VCaP (cell line): Measurements from ENCODE around the gene NR1I2.

Experiments
- H3K27ac ChIP-seq: fragments of 450-650 bp; 2 replicates; pipeline ENCODE4 v1.5.1; 2017
- TF ChIP-seq, protein P1 (sequence below): fragments of 450-650 bp; conservative IDR thresholded peaks from 2 replicates; pipeline ENCODE4 v1.5.1; 2017; ENCODE audit warnings: mild to moderate bottlenecking, moderate library complexity

NR1I2 gene

DNA sequence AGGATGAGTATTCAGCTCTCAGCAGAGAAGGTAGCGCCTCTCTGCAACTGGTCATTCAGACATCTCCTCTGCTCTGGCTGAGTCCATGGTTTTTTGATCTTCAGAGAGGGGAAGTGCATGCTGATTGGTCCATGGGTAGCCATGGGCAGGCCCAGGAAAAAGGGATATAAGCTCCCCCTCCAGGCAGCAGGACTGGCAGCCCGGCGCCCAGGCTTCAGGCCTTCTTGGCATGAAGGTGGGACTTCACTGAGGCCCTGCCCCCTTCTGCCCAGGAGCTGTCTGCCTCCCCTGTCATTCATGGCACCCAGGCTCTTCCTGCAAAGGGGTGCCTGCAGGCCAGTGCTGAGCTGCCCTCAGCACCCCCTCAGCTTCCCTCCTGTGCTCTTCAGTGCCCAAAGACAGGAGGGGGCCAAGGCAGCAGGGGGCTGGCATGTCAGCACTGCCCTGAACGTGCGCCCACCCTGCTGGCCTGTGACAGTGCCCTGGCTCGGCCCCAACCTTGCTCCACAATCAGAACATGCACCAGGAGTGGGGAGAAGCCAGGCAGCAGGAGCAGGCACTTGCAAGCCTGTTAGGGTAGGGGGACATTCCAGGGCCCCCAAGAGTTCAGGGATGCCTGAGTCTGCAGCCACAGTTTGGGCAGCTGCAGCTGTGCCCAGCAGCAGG, 13.8 kb upstream of the NR1I2 start:
- TF ChIP-seq, protein P1, sequence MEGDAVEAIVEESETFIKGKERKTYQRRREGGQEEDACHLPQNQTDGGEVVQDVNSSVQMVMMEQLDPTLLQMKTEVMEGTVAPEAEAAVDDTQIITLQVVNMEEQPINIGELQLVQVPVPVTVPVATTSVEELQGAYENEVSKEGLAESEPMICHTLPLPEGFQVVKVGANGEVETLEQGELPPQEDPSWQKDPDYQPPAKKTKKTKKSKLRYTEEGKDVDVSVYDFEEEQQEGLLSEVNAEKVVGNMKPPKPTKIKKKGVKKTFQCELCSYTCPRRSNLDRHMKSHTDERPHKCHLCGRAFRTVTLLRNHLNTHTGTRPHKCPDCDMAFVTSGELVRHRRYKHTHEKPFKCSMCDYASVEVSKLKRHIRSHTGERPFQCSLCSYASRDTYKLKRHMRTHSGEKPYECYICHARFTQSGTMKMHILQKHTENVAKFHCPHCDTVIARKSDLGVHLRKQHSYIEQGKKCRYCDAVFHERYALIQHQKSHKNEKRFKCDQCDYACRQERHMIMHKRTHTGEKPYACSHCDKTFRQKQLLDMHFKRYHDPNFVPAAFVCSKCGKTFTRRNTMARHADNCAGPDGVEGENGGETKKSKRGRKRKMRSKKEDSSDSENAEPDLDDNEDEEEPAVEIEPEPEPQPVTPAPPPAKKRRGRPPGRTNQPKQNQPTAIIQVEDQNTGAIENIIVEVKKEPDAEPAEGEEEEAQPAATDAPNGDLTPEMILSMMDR = no peak
- no peak overlapping the region for H3K27ac ChIP-seq

DNA sequence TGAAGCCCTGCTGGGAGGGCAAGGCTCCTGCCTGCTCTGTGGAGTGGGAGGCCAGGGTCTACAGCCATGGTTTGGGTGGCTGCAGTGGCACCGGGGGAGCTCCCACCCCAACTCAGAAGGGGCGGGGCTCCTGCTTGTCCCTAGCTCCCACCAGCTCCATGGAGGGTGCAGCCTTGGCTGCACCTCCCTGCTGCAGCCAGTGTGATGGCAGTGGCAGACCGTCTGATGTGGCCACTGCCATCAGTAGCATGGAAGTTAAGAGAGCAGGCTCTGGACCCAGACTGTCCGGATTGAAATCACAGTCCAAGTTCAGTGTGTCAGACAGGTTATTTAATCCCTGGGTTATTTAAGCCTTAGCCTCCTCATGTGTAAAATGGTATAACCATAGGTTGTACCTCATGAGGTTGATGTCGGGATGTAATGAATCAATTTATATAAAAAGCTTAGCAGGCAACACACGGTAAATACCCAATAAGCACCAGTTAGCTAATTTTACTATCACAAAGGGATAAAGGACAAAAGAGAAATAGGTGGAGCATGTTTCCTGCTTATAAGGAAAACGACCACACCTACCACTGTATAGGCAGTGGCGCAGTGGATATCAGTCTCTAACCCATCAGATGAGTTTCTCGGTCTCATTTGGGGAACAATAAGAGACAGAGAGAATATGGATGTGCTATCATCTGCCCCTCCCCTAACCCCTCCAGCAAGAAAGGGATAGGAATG, 13.1 kb upstream of the NR1I2 start:
- no peak overlapping the region for H3K27ac ChIP-seq
- TF ChIP-seq, protein P1 = no peak

DNA sequence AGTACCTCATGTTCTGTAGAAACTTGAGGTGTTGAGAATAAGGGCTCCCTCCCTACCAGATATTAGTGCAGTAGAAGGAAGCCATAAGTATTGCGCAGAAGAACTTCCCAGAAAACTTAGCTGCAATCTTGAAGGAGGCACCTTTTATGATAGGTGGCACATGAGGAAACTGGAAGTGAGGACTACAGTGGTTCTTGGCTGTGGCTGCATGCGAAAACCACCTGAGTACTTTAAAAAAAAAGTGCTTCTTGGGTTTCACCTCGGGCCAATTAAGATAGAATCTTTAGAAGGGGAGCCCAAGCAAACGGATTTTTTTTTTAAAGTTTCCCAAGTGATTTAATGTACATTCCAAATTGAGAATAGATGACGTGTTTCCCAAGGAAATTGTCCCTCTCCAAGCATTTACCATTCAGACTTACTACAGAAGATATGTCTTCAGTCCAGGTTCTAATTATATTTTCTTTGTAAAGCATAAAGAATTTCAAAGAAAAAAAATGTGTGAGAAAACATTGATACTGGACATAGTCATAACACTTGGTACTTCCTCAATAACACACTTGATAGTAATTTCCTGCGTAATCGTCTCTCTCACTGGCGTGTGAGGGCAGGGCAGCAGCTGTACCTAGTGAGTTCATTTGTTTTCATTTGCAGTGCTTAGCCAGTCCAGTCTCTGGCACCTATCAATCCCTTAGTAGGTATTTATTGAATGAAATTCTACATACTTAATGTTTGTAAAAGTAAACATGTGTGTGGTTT, 12.3 kb upstream of the NR1I2 start:
- TF ChIP-seq, protein P1 = no peak
- H3K27ac ChIP-seq = no peak overlapping the region

DNA sequence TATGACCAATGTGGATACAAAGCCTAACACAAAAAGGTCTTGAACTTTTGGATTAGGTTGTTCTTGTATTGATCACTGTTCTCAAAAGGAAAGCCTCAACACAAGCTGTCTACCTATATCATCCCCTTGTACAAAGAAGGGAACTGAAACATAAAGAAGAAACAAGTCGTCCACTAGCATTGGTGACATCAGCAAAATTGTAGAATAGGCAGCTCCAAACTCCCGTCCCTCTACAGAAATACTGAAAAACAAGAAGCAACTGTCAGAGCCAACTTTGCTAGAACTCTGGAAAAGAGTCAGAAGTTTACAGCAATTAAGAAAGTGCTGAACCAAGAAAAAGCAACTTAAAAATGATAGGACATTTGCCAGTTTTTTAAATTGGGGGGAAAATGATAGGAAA, 7.5 kb upstream of the NR1I2 start:
- TF ChIP-seq, protein P1 = no peak
- H3K27ac ChIP-seq = no peak overlapping the region

DNA sequence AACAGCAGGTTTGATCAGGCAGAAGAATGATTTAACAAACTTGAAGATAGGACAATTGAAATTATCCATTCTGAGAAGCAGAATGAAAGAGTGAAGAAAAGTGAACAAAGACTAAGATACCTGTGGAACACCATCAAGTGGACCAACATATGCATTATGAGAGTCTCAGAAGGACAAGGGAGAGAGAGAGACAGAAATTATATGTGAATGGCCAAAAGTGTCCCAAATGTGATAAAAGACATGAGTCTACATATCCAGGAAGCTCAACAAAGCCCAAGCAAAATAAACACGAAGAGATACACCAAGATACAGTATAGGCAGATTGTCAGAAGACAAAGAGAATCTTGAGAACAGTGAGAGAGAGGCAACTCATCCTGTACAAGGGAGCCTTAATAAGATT, 5.6 kb upstream of the NR1I2 start:
- no peak overlapping the region for H3K27ac ChIP-seq
- TF ChIP-seq, protein P1 = no peak

DNA sequence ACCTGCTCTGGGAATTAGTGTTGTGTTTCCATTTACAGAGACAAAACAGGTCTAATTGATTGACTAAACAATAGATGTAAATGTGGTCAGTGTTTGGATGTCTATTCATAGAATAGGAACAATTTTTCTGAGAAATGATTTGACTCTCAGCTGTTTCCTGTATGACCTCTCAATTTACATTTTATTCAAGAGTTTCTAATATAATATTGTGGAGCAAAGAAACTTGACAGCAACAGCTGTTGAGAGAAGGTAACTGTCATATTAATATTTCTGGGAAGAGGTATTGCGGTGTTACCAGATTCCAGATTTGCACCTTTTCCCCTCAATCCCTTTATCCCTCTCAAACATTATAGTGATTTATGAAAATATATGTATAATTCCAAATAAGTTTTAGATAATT, 3.7 kb upstream of the NR1I2 start:
- TF ChIP-seq, protein P1 = no peak
- H3K27ac ChIP-seq = no peak overlapping the region

DNA sequence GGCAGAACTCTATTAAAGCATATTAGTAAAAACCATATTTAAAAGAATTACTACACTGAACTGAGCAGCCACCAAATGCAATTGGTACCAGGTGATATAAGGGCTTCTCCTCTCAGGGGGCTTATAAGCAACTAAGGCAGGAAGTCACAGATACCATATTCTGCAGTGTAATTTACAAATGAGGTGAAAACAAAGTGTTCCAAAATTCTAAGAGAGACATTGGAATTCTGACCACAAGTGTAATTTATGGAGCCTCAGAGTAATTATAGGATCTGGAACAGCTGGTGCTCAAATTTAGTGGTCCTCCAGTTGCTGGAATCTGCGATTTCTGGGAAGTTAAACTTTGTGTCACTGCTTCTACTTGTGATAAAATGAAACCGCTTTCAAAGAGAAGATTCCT, 3.1 kb upstream of the NR1I2 start:
- no peak overlapping the region for H3K27ac ChIP-seq
- TF ChIP-seq, protein P1 = no peak
